Sigmoid colon (tissue), 7 donors: ENCODE data around the gene PRKN. TPM values are rescaled to one million over a fixed set of nuclear protein-coding genes. Genes with fewer than 3 reads are reported as not detected.

Source experiments
- DNase-seq: peaks from one replicate; pipeline ENCODE4 v3.0.0-alpha.2; 2019
- H3K27ac ChIP-seq, 4 donors: fragments of 200-600 bp; sonication (generic); one replicate each; pipeline ENCODE4 v1.5.1; 2016 to 2019; ENCODE audit warnings: mild to moderate bottlenecking in 1 of 4
- H3K27me3 ChIP-seq, 3 donors: fragments of 200-600 bp; sonication (generic); one replicate each; pipeline ENCODE4 v1.5.1; 2019; ENCODE audit warnings: mild to moderate bottlenecking in 1 of 3
- H3K36me3 ChIP-seq, 4 donors: fragments of 200-600 bp; sonication (generic); one replicate each; pipeline ENCODE4 v1.5.1; 2016 to 2019
- H3K4me1 ChIP-seq, 4 donors: fragments of 200-600 bp; sonication (generic); one replicate each; pipeline ENCODE4 v1.5.1; 2017 to 2019
- H3K4me3 ChIP-seq, 4 donors: fragments of 200-600 bp; sonication (generic); one replicate each; pipeline ENCODE4 v1.5.1; 2017 to 2019; ENCODE audit warnings: mild to moderate bottlenecking in 2 of 4, moderate library complexity in 1 of 4
- H3K9me3 ChIP-seq, 4 donors: fragments of 200-600 bp in 3 of 4; sonication (generic) in 3 of 4; one replicate each; pipeline versions ENCODE4 v1.5.1 to v1.6.1; 2013 to 2019
- EP300 ChIP-seq, 4 donors: sonication (generic); formaldehyde crosslinking; IDR thresholded peaks; one replicate each; pipeline ENCODE4 v1.6.1; 2017; ENCODE audit warnings: antibody characterized with exemption in 4 of 4
- POLR2A ChIP-seq, 2 donors: fragments of 450-650 bp; IDR thresholded peaks; one replicate each; pipeline ENCODE4 v1.6.1; 2016; ENCODE audit warnings: antibody characterized with exemption in 2 of 2, mild to moderate bottlenecking in 2 of 2, moderate library complexity in 2 of 2
- POLR2AphosphoS5 ChIP-seq, 4 donors: sonication (generic); formaldehyde crosslinking; IDR thresholded peaks; one replicate each; pipeline ENCODE4 v1.6.1; 2017; ENCODE audit warnings: antibody characterized with exemption in 4 of 4
- WGBS, 2 donors: extraction: QIAGEN DNeasy Blood & Tissue Kit; methylation state at CpG; one replicate each; pipeline ENCODE4 v1.1.7; 2013; 5-methylcytosine and 5-hydroxymethylcytosine counted together
- intact Hi-C: fragments of 100-400 bp; cut with DNase I; formaldehyde crosslinking; loops from one replicate; pipeline ENCODE4 v1.15.1; 2023
- polyA plus RNA-seq, 3 donors: library from polyadenylated mRNA; stranded (reverse); fragments of 200-250 nt; gene quantifications; one replicate each; pipeline ENCODE4 v1.2.3, GENCODE V29; 2013
- total RNA-seq, 4 donors: library from RNA; depleted of rRNA; stranded (reverse); fragments of >200 nt; gene quantifications; one replicate each; pipeline ENCODE4 v1.1.0, GENCODE V29; 2016
- TF ChIP-seq, protein P1 (sequence below), 4 experiments: fragments of 450-650 bp in 3 of 4; fragments of 200-600 bp in 1 of 4; IDR thresholded peaks; one replicate each; pipeline ENCODE4 v1.5.1; 2016 to 2019; ENCODE audit warnings: antibody characterized with exemption in 4 of 4, mild to moderate bottlenecking in 3 of 4, moderate library complexity in 2 of 4
- donor health status: healthy with polysubstance abuse.
- donor health status: Bipolar disorder and iron deficiency.
- donor health status: healthy.

PRKN gene
- total and polyA plus RNA-seq, 7 donors: 0.38 to 173 (median 9.7) TPM

DNA sequence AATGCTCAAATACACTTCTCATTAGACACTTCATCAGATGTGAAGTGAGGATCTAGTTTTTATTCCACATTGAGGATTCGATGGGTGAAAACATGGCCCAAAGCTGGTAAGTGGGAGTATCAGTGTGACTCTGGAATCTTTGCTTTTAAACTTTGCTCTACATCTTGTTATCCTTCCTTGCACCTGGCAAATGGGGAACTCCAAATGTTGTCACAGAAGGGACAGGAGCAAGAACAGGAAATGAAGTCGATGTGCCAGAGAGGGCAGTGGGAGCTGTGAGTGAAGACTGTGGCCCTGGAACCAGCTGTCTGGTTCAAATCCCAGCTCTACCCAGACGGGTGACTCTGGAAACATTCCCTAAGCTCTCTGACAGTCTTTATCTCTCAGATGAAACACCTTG lies 1367.0 kb downstream of the PRKN start:
- Histone ChIP-seq H3K4me1 (no peaks in the 10 kb centered on the region), H3K27ac (no peak overlapping the region), H3K36me3 (no peaks in the 10 kb centered on the region), H3K27me3 (no peaks in the 10 kb centered on the region), H3K9me3 (peaks cover 0 to 9% (median 2%) of the 10 kb centered on the region in 4 donors), H3K4me3 (no peak overlapping the region)
- TF ChIP-seq, protein P1, sequence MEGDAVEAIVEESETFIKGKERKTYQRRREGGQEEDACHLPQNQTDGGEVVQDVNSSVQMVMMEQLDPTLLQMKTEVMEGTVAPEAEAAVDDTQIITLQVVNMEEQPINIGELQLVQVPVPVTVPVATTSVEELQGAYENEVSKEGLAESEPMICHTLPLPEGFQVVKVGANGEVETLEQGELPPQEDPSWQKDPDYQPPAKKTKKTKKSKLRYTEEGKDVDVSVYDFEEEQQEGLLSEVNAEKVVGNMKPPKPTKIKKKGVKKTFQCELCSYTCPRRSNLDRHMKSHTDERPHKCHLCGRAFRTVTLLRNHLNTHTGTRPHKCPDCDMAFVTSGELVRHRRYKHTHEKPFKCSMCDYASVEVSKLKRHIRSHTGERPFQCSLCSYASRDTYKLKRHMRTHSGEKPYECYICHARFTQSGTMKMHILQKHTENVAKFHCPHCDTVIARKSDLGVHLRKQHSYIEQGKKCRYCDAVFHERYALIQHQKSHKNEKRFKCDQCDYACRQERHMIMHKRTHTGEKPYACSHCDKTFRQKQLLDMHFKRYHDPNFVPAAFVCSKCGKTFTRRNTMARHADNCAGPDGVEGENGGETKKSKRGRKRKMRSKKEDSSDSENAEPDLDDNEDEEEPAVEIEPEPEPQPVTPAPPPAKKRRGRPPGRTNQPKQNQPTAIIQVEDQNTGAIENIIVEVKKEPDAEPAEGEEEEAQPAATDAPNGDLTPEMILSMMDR (IDR thresholded peaks at IDR 0.05): no peak
- TF ChIP-seq POLR2A (IDR thresholded peaks at IDR 0.05) (no peak), EP300 (IDR thresholded peaks at IDR 0.05) (no peak), POLR2AphosphoS5 (IDR thresholded peaks at IDR 0.05) (no peak)
- no peak for DNase-seq
- WGBS, 2 donors: 52 to 84% methylated on average over 3 of the region's 3 CpGs
- intact Hi-C loops: no loop called here

DNA sequence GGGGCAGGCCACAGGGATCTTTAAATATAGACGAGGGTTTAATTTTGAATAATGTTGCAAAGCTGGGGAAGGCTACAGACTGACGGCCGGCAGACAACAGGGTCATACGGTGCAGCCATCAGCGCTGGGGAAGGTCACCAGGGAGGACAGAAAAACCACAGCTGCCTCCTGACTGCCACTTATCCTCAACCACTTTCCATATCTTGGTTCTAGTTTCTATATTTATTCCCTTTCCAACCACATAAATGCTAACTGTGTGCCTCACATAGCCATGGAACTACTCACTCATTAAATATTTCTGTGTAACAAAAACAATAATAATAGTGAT lies 1368.0 kb downstream of the PRKN start:
- no peak overlapping the region for H3K27ac ChIP-seq
- no peak overlapping the region for H3K4me3 ChIP-seq
- WGBS, 2 donors: 78 to 82% methylated on average over 5 of the region's 5 CpGs
- no peaks in the 10 kb centered on the region for H3K4me1 ChIP-seq
- no peak for DNase-seq
- intact Hi-C loops: no loop called here
- no peaks in the 10 kb centered on the region for H3K27me3 ChIP-seq
- TF ChIP-seq EP300 (IDR thresholded peaks at IDR 0.05) (no peak), POLR2AphosphoS5 (IDR thresholded peaks at IDR 0.05) (no peak), POLR2A (IDR thresholded peaks at IDR 0.05) (no peak)
- TF ChIP-seq, protein P1 (IDR thresholded peaks at IDR 0.05): no peak
- peaks cover 0 to 9% (median 2%) of the 10 kb centered on the region in 4 donors for H3K9me3 ChIP-seq
- H3K36me3 ChIP-seq: no peaks in the 10 kb centered on the region

DNA sequence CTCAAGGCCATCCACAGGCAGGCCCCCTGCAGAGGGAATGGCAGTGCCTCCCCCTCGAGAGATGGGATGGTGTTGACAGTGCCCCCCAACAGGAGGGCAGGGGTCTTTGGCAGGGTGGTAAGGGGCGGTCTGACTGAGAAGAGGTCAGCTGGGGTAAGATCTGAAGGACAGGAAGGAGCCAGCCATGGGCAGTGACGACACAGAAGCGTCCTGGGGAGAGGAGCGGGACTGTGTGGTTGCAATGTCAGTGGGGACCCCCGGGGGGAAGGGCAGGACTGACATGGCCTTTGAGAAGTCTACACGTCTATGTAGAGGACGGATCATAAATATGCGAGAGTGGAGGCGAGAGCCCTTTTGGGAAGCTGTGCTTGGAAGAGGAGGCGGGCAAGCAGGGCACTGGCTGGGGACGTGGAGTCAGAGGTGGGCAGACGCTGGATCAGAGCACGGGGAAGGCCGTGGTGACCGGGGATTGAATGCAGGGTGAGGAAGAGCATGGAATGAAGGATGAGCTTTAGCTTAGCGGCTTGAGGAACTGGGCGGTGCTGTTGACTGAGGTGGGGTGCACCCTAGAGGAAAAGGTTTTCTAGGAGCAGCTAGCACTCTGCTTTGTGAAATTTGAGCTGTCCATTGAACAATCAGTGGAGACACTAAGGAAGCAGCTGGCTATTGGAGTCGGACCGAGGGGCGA lies 1371.3 kb downstream of the PRKN start:
- H3K27me3 ChIP-seq: no peaks in the 10 kb centered on the region
- DNase-seq: no peak
- H3K27ac ChIP-seq: no peak overlapping the region
- 85 to 94% methylated on average over 21 of the region's 21 CpGs for WGBS, 2 donors
- H3K9me3 ChIP-seq: no peaks in the 10 kb centered on the region
- H3K4me1 ChIP-seq: no peaks in the 10 kb centered on the region
- no peak for TF ChIP-seq POLR2AphosphoS5 (IDR thresholded peaks at IDR 0.05)
- TF ChIP-seq, protein P1 (IDR thresholded peaks at IDR 0.05): no peak
- no peak for TF ChIP-seq EP300 (IDR thresholded peaks at IDR 0.05)
- TF ChIP-seq POLR2A (IDR thresholded peaks at IDR 0.05): no peak
- intact Hi-C loops: no loop called here
- no peaks in the 10 kb centered on the region for H3K36me3 ChIP-seq
- no peak overlapping the region for H3K4me3 ChIP-seq

DNA sequence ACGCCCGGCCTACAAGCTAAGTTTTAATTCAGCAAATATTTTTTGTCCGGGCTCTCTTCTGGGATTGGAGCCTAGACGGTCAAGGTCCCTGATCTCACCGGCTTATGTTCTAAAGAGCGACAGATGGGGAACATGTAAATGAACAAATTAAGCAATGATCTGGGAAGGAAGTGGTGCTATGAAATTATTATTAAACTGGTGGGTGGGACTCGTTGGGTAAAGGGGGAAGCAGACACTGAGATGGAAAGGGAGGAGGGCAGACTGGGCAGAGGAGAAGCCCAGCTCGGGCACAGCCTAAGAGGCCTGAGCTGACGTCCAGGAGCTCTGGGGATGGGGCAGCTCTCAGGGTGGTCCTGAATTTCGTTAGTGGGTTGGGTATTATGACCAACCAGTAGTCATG lies 1371.9 kb downstream of the PRKN start:
- intact Hi-C loops: no loop called here
- TF ChIP-seq, protein P1 (IDR thresholded peaks at IDR 0.05): no peak
- TF ChIP-seq POLR2A (IDR thresholded peaks at IDR 0.05) (no peak), EP300 (IDR thresholded peaks at IDR 0.05) (no peak), POLR2AphosphoS5 (IDR thresholded peaks at IDR 0.05) (no peak)
- Histone ChIP-seq H3K4me3 (no peak overlapping the region), H3K27me3 (no peaks in the 10 kb centered on the region), H3K4me1 (no peaks in the 10 kb centered on the region), H3K9me3 (no peaks in the 10 kb centered on the region), H3K36me3 (no peaks in the 10 kb centered on the region), H3K27ac (no peak overlapping the region)
- whole genome bisulfite sequencing, 2 donors: 84% methylated on average over 10 of the region's 10 CpGs
- no peak for DNase-seq

DNA sequence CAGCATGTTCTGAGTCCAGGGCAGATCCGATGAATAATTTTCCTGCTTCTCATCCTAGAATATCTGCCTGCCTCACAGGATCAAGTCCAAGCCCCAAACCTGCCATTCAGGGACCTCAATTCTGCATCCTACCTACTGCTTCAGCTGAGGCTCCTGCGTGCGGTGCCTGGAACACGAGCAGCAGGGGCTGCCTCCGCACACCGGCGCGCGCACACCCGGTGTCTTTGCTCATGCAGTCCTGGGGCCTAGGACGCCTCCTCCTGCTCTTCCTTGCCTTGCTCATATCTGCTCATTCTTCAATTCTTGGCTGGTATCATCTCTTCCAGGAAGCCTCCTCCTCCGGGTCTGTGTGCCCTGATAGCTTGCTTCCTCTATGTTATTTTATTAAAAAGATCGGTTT lies 1372.6 kb downstream of the PRKN start:
- intact Hi-C loops: no loop called here
- H3K27ac ChIP-seq: no peak overlapping the region
- TF ChIP-seq, protein P1 (IDR thresholded peaks at IDR 0.05): no peak
- TF ChIP-seq POLR2AphosphoS5 (IDR thresholded peaks at IDR 0.05) (no peak), POLR2A (IDR thresholded peaks at IDR 0.05) (no peak), EP300 (IDR thresholded peaks at IDR 0.05) (no peak)

More for the DNA sequence above, 1372.6 kb downstream of the PRKN start:
- 96 to 97% methylated on average over 13 of the region's 13 CpGs for WGBS, 2 donors
- Histone ChIP-seq H3K4me1 (no peaks in the 10 kb centered on the region), H3K9me3 (no peaks in the 10 kb centered on the region), H3K36me3 (no peaks in the 10 kb centered on the region), H3K4me3 (no peak overlapping the region), H3K27me3 (no peaks in the 10 kb centered on the region)
- DNase-seq: no peak
